HG03159 (cell line): ENCODE results near the gene POLR1G.
"Not testable (repeated sequence)": the region's sequence is repeated elsewhere in the genome, so short reads cannot be mapped to it uniquely, and the experiment has no call there.

Experiments used
- ATAC-seq: cut with Tn5 transposase; IDR thresholded peaks from one replicate; pipeline ENCODE4 v1.9.1; 2021; ENCODE audit warnings: mild to moderate bottlenecking, moderate library complexity; ENCODE audit not compliant: unreplicated experiment

POLR1G gene

DNA sequence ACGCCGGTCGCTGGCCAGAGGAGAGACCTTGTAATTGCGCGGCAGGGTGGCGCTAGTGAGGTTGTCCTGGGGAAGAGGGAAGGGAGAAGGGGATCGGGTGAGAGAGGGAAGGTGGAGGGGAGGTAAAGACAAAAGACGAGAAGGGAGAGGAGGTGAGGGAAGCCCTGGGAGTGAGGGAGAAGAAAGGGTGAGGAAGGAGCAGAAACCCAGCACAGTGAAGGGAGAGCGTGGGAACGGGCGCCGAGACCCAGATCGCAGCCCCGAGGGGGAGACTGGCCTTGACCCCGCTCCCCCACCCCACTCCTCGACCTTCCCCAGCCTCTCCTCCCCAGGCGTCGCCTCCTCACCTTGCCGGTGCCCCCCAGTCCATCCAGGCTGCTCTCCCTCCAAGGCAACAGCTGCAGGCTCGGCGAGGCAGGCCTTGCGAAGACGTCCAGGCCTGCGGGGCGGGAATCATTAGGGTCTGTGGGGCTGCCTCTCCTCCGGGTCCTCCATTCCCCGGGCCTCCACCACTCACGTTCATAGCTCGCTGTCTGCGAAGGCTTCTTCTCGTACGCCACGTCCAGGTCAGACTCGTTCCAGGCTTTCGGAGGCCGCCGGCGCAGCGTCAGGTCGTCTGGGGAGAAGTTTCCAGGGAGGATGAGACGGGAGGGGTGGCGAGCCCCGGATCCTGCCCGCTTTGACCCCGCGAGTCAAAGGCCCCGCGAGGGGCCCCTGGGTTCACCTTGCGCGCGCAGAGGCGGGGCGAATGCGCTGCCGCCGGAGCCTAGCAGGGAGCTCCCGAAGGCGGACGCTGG lies 10.4 kb upstream of the POLR1G start:
- ATAC-seq = no peak

DNA sequence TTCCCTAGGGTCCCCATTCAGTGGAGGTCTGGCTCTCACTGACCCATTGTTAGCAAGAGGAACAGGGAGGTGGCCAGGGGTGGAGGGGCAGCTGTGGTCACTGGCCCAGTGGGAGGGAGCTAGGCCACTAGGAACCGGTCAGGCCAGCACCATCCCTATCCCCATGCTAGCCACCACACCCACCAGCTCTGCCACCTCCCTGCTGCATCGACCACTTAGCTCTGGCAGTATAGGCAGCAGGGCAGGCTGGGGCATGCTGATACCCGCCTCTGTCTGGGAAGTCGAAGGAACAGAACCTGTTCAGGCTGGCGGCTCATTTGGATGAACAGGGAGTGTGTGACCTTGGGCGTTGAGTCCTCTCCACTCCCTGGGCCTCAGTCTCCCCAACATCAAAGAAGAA lies 6.3 kb upstream of the POLR1G start:
- ATAC-seq = no peak

- ATAC-seq = no peak
Measured at GRCh38 chr19:45401815-45402214, 4.6 kb upstream of the POLR1G start.

- no peak for ATAC-seq
Measured at GRCh38 chr19:45402298-45403061, 4.0 kb upstream of the POLR1G start.

DNA sequence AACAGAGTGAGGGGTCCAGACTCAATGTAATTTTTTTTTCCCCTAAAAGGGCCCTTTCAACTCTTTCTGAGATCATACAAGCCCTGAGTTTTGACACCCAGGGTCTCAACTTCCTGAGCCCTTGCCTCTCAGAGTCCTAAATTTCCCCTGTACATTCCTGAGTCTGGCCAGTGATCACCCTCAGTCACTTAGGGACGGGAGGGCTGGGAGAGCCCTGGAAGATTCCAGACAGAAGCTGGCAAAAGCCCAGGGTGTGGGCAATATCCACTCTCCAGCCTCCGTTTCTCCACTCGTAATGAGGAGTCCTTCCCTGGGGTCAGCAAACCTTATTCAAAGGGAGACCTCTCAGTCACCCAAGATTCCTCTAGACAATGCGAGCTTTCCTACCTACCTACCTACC lies 3.2 kb upstream of the POLR1G start:
- no peak for ATAC-seq

- no peak for ATAC-seq
Measured at GRCh38 chr19:45403781-45404556, 2.5 kb upstream of the POLR1G start.

- ATAC-seq = no peak
Measured at GRCh38 chr19:45404557-45405434, 1.6 kb upstream of the POLR1G start, which contains the start of gene PPP1R13L. Gene PPP1R13L, minus strand, starts transcription at chr19:45405069. Its CDS starts 6,751 bp downstream, at chr19:45398318.

DNA sequence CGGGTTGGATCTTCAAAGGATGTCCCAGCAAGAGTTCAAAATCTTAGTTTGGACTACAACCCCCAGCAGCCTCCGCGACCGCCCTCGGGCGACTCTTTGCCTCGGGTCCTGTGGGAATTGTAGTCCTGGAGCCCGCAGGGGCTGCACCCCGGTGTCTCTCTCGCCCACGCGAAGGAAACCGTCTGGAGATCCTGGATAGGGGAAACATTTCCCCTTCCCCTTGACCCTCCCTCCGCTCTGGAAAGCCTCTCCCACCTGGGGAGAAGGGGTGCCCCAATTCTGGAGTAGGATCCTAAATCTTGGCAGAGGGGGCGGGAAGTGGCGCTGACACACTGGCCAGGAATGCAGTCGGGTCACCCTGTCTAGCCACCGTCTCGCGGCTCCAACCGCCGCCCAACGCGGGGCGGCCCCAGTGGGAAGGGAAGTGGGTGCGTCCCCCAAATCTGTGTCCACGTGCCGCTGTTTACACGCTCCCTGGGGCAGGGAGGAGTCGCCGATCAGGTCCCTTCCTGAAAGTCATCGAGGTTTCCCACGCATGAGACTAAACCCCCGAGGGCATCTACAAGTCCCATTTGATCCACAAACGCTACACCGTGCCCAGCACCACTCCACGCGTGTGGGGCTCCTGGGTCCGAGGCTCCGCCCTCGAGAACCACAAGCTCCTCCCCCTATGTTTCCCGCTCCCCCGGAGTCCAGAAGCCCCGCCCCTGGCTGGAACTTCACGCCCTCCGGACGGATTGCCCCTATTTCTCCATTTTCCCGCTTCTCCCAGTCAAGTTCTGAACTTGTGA lies 814 bp upstream of the POLR1G start:
- peak; percentile 36 for ATAC-seq

- no peak for ATAC-seq
Measured at GRCh38 chr19:45407091-45407375, 589 bp downstream of the POLR1G start.

- not testable (repeated sequence) for ATAC-seq
Measured at GRCh38 chr19:45407585-45407984, 1.1 kb downstream of the POLR1G start.

GRCh38 chr19:45408121-45408520 lies 1.7 kb downstream of the POLR1G start:
- no peak for ATAC-seq

- no peak for ATAC-seq
Measured at GRCh38 chr19:45408830-45409556, 2.5 kb downstream of the POLR1G start.

- ATAC-seq = no peak
Measured at GRCh38 chr19:45409557-45409920, 3.1 kb downstream of the POLR1G start.

GRCh38 chr19:45410330-45410729 lies 3.9 kb downstream of the POLR1G start:
- not testable (repeated sequence) for ATAC-seq

GRCh38 chr19:45413497-45413896 lies 7.1 kb downstream of the POLR1G start:
- no peak for ATAC-seq

DNA sequence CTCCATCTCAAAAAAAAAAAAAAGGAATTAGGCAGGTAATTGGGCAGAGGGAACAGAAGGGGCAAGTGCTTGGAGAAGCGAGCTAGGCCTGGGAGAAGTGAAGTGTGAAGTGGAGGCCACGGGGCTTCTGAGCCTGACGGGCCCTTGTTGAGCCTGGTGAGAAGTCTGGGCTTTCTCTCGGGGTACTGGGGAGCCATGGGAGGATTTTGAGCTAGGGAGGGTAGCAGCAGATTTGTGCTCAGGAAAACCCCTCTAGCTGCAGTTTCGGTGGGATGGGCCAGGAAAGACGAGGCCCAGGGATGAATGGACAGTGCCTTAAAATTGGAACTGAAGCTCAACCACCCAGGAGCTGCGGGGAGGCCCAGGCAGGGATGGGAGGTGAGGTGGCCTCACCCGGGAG lies 8.0 kb downstream of the POLR1G start:
- no peak for ATAC-seq

DNA sequence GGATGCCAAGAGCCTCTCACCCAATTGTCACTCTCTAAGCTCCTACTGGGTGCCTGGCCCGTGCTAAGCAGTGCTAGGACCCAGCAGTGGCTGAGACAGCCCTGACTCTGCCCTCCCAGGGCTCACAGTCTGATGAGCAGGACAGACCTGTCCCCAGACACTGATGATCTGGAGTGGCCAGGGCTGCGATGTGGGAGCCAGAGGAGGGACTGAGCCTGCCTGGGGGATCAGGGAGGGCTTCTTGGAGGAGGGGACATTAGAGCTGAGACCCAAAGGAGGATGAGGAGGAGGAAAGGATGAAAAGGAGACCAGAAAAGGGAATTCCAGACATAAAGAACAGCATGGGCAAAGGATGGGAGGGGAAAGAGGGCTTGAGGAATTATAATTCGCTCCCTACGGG lies 10.7 kb downstream of the POLR1G start:
- no peak for ATAC-seq

GRCh38 chr19:45418802-45419201 lies 12.4 kb downstream of the POLR1G start:
- no peak for ATAC-seq

DNA sequence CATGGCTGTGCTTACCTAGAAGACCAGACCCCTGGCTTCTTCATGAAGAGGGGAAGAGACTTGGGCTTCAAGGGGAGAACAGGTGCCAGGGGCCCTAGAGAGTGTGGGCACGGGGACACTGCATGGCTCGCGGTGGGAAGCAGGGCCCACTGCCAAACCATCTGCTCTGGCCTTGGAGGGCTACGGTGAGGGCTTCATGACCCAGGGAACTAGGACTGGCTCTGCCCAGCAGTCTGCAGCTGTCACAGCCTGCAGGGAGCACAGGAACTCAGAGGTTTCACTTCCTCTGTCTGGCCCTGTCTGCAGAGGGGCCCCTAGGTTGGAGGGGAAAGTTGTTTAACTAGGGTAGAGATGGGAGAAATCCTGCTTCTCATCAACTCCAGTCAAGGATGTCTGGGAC lies 13.0 kb downstream of the POLR1G start:
- peak; percentile 53 for ATAC-seq
